Measurements from ENCODE around the gene GPRC5C.

- TF ChIP-seq EP300 (IDR thresholded peaks at IDR 0.05) (no peak), POLR2A (IDR thresholded peaks at IDR 0.05) (no peak), CTCF (IDR thresholded peaks at IDR 0.05) (no peak), POLR2AphosphoS5 (IDR thresholded peaks at IDR 0.05) (no peak)
Observed at GRCh38 chr17:74472890-74473289, 41.0 kb downstream of the GPRC5C start.
